ENCODE data around the gene C1RL.
"Not testable (repeated sequence)": the region's sequence is repeated elsewhere in the genome, so short reads cannot be mapped to it uniquely, and the experiment has no call there.

The C1RL gene

GRCh38 chr12:7116196-7116595, 7.2 kb upstream of the C1RL start:
- no peak for DNase-seq

DNA sequence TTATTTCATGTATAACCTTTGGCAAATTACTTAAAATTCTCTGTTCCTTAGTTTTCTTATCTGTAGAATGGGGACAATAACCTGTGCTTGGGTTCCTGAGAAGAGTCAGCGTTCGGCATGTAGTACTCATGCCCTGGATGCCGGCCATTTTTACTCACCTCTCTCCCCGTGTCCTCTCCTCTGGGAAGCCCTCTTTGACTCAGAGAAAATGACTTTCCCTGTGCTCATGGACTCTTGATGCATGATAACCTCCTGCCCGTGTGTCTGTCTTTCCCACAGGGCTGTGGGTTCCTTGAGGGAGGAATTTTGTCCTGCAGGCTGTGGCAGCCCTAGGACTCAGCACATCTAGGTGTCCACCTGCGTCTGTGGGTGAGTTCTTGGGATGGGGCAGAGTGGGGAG, 5.8 kb upstream of the C1RL start:
- no peak for DNase-seq

GRCh38 chr12:7114008-7114407, 5.0 kb upstream of the C1RL start:
- no peak for DNase-seq

- DNase-seq: peak in 1 of 56 donors; percentile 16
Observed at GRCh38 chr12:7113389-7113871, 4.4 kb upstream of the C1RL start.

- DNase-seq: no peak
Observed at GRCh38 chr12:7112041-7112440, 3.0 kb upstream of the C1RL start.

DNA sequence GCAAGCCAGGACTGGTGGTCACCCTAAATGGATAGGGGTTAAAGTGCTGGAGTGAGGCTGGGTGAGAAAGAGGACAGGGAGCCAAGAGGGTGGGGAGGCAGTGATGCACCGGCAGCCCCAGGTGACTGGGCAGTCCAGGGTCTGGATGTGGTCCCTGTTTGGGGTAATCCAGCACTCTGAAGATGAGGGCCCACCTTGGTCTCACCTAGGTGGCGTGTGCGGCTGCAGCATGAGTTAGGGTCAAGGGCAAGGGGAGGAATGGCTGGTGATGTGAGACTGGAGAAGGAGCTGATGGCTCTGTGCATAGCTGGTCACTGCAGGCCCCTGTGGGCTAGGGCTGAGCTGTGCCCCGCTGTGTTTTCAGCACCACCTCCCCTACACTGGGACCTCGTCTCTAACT, 1.6 kb upstream of the C1RL start:
- DNase-seq: no peak

GRCh38 chr12:7109572-7109920, 532 bp upstream of the C1RL start:
- DNase-seq: no peak

GRCh38 chr12:7108003-7108795, 815 bp downstream of the C1RL start:
- DNase-seq: peak in 12 of 56 donors; percentile 7 to 39 (median 27)

- no peak for DNase-seq
Observed at GRCh38 chr12:7107636-7108002, 1.4 kb downstream of the C1RL start.

- DNase-seq: not testable (repeated sequence)
Observed at GRCh38 chr12:7107181-7107580, 1.8 kb downstream of the C1RL start.

GRCh38 chr12:7106082-7106481, 2.9 kb downstream of the C1RL start:
- no peak for DNase-seq

DNA sequence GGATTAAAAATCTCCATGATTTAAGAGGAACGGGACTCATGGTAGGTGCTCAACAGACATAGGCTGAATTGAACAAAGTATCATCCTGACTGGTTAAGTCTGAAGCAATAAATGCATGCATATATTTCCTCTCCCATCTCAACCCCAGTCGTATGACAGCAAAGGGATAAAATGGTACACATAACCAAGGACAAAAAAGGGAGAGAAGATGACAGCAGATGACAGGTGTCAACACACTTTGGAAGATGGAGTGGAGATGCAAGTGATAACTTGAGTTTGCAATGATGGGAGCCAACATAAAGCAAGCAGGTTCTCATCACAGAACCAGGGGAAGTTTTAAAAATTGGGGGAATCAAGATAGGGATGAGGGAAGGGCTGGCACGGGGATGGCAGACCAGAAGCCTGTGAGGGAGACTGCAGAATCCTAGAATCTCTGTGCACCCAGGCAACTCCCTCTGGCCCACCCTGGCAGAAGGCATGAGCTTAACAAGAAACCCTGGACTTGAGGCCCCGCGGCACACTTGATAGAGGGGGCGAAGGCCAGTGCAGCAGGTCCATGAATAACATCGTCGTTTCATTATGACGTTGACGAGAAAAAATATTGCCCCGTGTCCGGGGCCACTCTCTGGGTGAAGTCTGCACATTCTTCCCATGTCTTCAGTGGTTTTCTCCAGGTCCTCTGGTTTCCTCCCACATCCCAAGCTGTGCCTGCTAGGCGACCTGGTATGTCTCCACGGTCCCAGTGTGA, 5.0 kb downstream of the C1RL start:
- no peak for DNase-seq

DNA sequence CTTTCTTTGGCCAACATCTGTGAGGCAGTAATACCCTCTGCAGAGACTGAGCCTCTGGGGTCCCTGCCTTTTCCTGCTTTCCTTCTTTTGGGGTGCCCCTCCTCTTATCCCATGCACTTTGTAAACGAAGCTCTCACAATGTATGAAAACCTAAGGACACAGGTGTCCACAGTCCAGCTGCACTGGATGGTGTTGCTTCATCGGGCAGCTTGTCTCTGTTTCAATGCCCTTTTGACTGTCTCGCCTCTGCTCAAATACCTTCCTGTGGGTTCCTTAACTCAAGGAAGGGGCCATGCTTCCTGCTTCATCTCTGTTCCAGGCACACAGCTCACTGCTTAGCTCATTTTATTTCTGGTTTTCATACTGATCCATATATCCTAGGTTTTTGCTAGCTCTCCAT, 6.4 kb downstream of the C1RL start:
- no peak for DNase-seq

DNA sequence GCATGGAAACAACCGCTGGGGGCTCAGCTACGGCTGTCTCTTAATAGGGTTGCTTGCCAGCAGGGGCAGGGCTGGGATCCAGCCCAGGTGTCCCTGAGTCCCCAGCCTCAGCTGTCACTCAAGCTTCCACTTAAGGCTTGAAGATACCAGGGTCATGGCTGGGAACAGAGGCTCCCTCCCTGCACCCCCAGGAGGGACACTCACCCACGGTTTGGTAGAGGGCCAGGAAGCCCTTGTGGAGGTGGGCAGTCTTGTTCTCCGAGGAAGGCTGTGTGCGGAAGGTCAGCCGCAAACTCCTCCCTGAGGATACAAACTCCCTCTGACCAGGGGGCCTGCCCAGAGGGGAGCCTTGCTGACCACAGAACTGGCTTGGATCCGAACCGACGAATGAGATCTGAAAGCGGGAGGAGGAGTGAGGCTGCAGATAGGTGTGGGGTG, 7.3 kb downstream of the C1RL start:
- no peak for DNase-seq

GRCh38 chr12:7101047-7101693, 7.8 kb downstream of the C1RL start:
- no peak for DNase-seq

GRCh38 chr12:7100239-7100638, 8.8 kb downstream of the C1RL start:
- no peak for DNase-seq

GRCh38 chr12:7099290-7099996, 9.6 kb downstream of the C1RL start:
- no peak for DNase-seq

- no peak for DNase-seq
Observed at GRCh38 chr12:7096979-7097378, 12.0 kb downstream of the C1RL start.

DNA sequence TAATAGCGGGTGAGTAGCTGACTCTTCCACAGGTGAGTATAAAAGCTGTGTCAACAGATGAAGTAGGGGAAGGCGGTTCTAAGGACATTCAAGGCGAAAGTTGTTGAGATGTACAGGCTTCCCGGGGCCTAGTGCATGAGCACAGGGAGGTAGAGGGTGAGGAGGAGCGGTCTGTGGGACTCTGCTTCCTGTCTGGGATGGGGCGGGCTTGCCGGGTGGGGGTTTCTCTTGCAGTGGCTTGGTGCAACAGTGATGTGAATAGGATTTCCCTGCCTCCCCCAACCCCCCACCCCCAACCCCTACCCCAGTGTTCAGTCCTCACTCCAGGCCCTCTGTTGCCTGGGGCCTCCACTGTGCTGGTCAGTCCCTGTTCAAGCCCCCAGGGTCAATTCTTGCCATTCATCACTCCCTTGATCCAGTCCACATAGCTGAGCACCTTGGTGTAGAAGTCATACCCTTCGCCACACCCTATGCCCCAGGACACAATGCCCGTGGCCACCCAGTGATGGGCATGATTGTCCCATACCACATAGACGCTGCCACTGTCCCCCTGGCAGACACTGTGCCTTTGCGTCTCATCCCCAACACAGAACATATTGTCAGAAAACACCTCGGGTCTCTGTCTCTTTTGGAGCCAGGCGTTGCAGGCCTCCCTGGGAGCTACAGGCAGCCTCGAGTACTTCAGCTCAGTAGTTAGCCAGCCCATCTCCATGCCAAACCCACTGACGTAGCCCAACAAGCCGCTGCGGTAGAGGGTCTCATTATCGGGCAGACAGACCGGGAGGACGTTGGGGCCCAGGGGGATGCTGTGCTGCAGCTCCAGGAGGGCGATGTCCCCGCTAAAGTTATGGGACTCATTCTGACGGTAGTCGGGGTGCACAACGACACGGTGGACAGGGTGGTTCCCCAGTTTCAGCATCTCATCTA, 12.7 kb downstream of the C1RL start:
- no peak for DNase-seq

GRCh38 chr12:7093892-7094291, 15.1 kb downstream of the C1RL start:
- no peak for DNase-seq

GRCh38 chr12:7093486-7093885, 15.5 kb downstream of the C1RL start:
- DNase-seq: no peak

Data from nucleus accumbens (tissue), 56 donors.